ENCODE results near the gene IGSF3.

Gene IGSF3

GRCh38 chr1:116579259-116579875 is 88.2 kb downstream of the IGSF3 start:
- no peaks in the 10 kb centered on the region for H3K27me3 ChIP-seq (ENCODE audit: control insufficient read depth in 1 of 2, insufficient read depth in 2 of 2, low read length in 2 of 2)

GRCh38 chr1:116578581-116578980 is 89.0 kb downstream of the IGSF3 start:
- no peaks in the 10 kb centered on the region for H3K9me3 ChIP-seq (ENCODE audit: control insufficient read depth in 1 of 2, low read length in 2 of 2)
- no peak overlapping the region for H3K27ac ChIP-seq (ENCODE audit: low read depth, low read length)
- H3K27me3 ChIP-seq (ENCODE audit: control insufficient read depth in 1 of 2, insufficient read depth in 2 of 2, low read length in 2 of 2) = no peaks in the 10 kb centered on the region
- H3K4me1 ChIP-seq (ENCODE audit: control insufficient read depth in 1 of 2, insufficient read depth in 2 of 2, low read length in 2 of 2) = no peaks in the 10 kb centered on the region
- H3K4me3 ChIP-seq (ENCODE audit: low read depth in 1 of 2, low read length in 2 of 2) = no peak overlapping the region
- peaks cover 0 to 3% of the 10 kb centered on the region in 2 donors for H3K36me3 ChIP-seq (ENCODE audit: control insufficient read depth in 1 of 2, insufficient read depth in 2 of 2, low read length in 2 of 2)
- no peak overlapping the region for H3K9ac ChIP-seq (ENCODE audit: low read depth in 1 of 2, low read length in 2 of 2)

More at GRCh38 chr1:116579259-116579875, 88.2 kb downstream of the IGSF3 start:
- H3K9ac ChIP-seq (ENCODE audit: low read depth in 1 of 2, low read length in 2 of 2) = no peak overlapping the region
- H3K9me3 ChIP-seq (ENCODE audit: control insufficient read depth in 1 of 2, low read length in 2 of 2) = no peaks in the 10 kb centered on the region
- H3K36me3 ChIP-seq (ENCODE audit: control insufficient read depth in 1 of 2, insufficient read depth in 2 of 2, low read length in 2 of 2) = peaks cover 0 to 4% of the 10 kb centered on the region in 2 donors
- no peaks in the 10 kb centered on the region for H3K4me1 ChIP-seq (ENCODE audit: control insufficient read depth in 1 of 2, insufficient read depth in 2 of 2, low read length in 2 of 2)
- H3K27ac ChIP-seq (ENCODE audit: low read depth, low read length) = no peak overlapping the region
- no peak overlapping the region for H3K4me3 ChIP-seq (ENCODE audit: low read depth in 1 of 2, low read length in 2 of 2)

DNA sequence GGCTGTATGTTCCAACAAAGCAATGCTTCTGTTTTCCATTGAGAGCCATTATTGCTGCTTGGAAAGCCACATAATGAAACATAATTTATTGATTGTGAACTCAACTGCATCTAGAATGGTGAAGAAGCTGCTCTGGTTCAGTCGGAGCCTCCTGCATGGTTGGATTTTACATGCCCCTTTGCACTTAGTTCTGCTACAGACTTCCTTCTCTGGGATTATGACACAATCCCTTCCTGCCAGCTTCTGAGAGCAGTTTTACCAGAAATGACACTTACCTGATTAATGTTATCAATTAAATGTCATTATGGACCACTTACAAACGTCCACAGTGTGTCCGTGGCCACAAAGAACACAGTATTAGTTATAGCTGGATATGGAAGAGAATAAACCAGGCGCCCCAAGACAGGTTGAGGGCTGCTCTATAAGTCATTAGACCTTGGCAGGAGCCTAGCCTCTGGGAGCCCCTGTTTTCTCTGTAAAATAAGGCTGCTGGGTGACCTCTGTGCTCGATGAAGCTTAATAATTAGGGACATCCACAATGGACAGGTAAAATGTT is 89.7 kb downstream of the IGSF3 start:
- H3K4me3 ChIP-seq (ENCODE audit: low read depth in 1 of 2, low read length in 2 of 2) = no peak overlapping the region
- no peaks in the 10 kb centered on the region for H3K9me3 ChIP-seq (ENCODE audit: control insufficient read depth in 1 of 2, low read length in 2 of 2)
- H3K9ac ChIP-seq (ENCODE audit: low read depth in 1 of 2, low read length in 2 of 2) = no peak overlapping the region
- H3K27ac ChIP-seq (ENCODE audit: low read depth, low read length) = no peak overlapping the region
- no peaks in the 10 kb centered on the region for H3K4me1 ChIP-seq (ENCODE audit: control insufficient read depth in 1 of 2, insufficient read depth in 2 of 2, low read length in 2 of 2)
- no peaks in the 10 kb centered on the region for H3K27me3 ChIP-seq (ENCODE audit: control insufficient read depth in 1 of 2, insufficient read depth in 2 of 2, low read length in 2 of 2)
- H3K36me3 ChIP-seq (ENCODE audit: control insufficient read depth in 1 of 2, insufficient read depth in 2 of 2, low read length in 2 of 2) = peaks cover 0 to 3% of the 10 kb centered on the region in 2 donors

DNA sequence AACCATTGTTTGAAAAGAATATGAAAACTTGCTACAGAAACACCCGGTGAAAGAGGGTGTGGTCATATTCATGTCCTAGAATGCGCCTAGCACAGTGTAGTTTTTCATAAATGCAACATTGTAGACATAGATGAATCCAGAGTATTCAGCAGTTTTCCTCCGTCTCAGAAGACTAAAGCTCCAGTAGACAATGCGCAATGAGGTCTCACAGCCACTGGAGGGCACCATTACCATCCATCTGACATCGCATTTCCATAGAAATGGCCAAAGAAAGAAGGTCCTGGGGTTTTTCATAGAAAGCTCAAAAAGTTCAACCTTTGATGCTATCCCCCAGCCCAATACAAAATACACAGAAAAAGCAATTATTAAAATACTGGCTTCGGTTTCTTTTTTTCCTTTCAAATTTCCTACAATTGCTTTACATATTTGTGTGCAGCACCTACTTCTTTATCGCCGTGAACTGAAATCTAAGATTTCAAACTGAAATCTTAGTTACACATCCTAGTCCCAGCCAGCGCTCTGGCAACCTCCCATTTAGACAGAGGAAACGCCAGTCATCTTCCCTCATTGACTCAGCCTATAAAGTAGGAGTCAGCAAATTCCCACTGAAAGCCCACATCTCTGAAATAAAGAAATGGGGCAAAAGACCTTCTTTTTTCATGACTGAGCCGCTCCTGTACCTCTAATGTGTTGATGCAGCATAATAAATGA is 92.8 kb downstream of the IGSF3 start:
- Histone ChIP-seq H3K4me3 (ENCODE audit: low read depth in 1 of 2, low read length in 2 of 2) (no peak overlapping the region), H3K9ac (ENCODE audit: low read depth in 1 of 2, low read length in 2 of 2) (no peak overlapping the region), H3K4me1 (ENCODE audit: control insufficient read depth in 1 of 2, insufficient read depth in 2 of 2, low read length in 2 of 2) (peaks cover 15 to 19% of the 10 kb centered on the region in 2 donors), H3K27me3 (ENCODE audit: control insufficient read depth in 1 of 2, insufficient read depth in 2 of 2, low read length in 2 of 2) (no peaks in the 10 kb centered on the region), H3K9me3 (ENCODE audit: control insufficient read depth in 1 of 2, low read length in 2 of 2) (no peaks in the 10 kb centered on the region), H3K36me3 (ENCODE audit: control insufficient read depth in 1 of 2, insufficient read depth in 2 of 2, low read length in 2 of 2) (peaks cover 0 to 3% of the 10 kb centered on the region in 2 donors), H3K27ac (ENCODE audit: low read depth, low read length) (no peak overlapping the region)

- Histone ChIP-seq H3K27ac (ENCODE audit: low read depth, low read length) (no peak overlapping the region), H3K4me1 (ENCODE audit: control insufficient read depth in 1 of 2, insufficient read depth in 2 of 2, low read length in 2 of 2) (peaks cover 22 to 30% of the 10 kb centered on the region in 2 donors), H3K9me3 (ENCODE audit: control insufficient read depth in 1 of 2, low read length in 2 of 2) (no peaks in the 10 kb centered on the region)
These were observed 94.0 kb downstream of the IGSF3 start for GRCh38 chr1:116573431-116574095.

GRCh38 chr1:116572771-116573430 is 94.6 kb downstream of the IGSF3 start:
- Histone ChIP-seq H3K9ac (ENCODE audit: low read depth in 1 of 2, low read length in 2 of 2) (no peak overlapping the region), H3K9me3 (ENCODE audit: control insufficient read depth in 1 of 2, low read length in 2 of 2) (no peaks in the 10 kb centered on the region), H3K36me3 (ENCODE audit: control insufficient read depth in 1 of 2, insufficient read depth in 2 of 2, low read length in 2 of 2) (peaks cover 0 to 3% of the 10 kb centered on the region in 2 donors), H3K27ac (ENCODE audit: low read depth, low read length) (no peak overlapping the region), H3K27me3 (ENCODE audit: control insufficient read depth in 1 of 2, insufficient read depth in 2 of 2, low read length in 2 of 2) (no peaks in the 10 kb centered on the region), H3K4me3 (ENCODE audit: low read depth in 1 of 2, low read length in 2 of 2) (no peak overlapping the region), H3K4me1 (ENCODE audit: control insufficient read depth in 1 of 2, insufficient read depth in 2 of 2, low read length in 2 of 2) (peaks cover 25 to 34% of the 10 kb centered on the region in 2 donors)

More at GRCh38 chr1:116573431-116574095, 94.0 kb downstream of the IGSF3 start:
- H3K27me3 ChIP-seq (ENCODE audit: control insufficient read depth in 1 of 2, insufficient read depth in 2 of 2, low read length in 2 of 2) = no peaks in the 10 kb centered on the region
- H3K36me3 ChIP-seq (ENCODE audit: control insufficient read depth in 1 of 2, insufficient read depth in 2 of 2, low read length in 2 of 2) = peaks cover 0 to 3% of the 10 kb centered on the region in 2 donors
- H3K9ac ChIP-seq (ENCODE audit: low read depth in 1 of 2, low read length in 2 of 2) = no peak overlapping the region
- H3K4me3 ChIP-seq (ENCODE audit: low read depth in 1 of 2, low read length in 2 of 2) = no peak overlapping the region

GRCh38 chr1:116572099-116572498 is 95.4 kb downstream of the IGSF3 start:
- peak overlapping the region in 1 of 2 donors; percentile 73 for H3K9ac ChIP-seq (ENCODE audit: low read depth in 1 of 2, low read length in 2 of 2)
- H3K36me3 ChIP-seq (ENCODE audit: control insufficient read depth in 1 of 2, insufficient read depth in 2 of 2, low read length in 2 of 2) = peaks cover 0 to 2% of the 10 kb centered on the region in 2 donors
- no peak overlapping the region for H3K4me3 ChIP-seq (ENCODE audit: low read depth in 1 of 2, low read length in 2 of 2)
- H3K27ac ChIP-seq (ENCODE audit: low read depth, low read length) = no peak overlapping the region
- peaks cover 25 to 34% of the 10 kb centered on the region in 2 donors for H3K4me1 ChIP-seq (ENCODE audit: control insufficient read depth in 1 of 2, insufficient read depth in 2 of 2, low read length in 2 of 2)
- no peaks in the 10 kb centered on the region for H3K9me3 ChIP-seq (ENCODE audit: control insufficient read depth in 1 of 2, low read length in 2 of 2)
- no peaks in the 10 kb centered on the region for H3K27me3 ChIP-seq (ENCODE audit: control insufficient read depth in 1 of 2, insufficient read depth in 2 of 2, low read length in 2 of 2)

DNA sequence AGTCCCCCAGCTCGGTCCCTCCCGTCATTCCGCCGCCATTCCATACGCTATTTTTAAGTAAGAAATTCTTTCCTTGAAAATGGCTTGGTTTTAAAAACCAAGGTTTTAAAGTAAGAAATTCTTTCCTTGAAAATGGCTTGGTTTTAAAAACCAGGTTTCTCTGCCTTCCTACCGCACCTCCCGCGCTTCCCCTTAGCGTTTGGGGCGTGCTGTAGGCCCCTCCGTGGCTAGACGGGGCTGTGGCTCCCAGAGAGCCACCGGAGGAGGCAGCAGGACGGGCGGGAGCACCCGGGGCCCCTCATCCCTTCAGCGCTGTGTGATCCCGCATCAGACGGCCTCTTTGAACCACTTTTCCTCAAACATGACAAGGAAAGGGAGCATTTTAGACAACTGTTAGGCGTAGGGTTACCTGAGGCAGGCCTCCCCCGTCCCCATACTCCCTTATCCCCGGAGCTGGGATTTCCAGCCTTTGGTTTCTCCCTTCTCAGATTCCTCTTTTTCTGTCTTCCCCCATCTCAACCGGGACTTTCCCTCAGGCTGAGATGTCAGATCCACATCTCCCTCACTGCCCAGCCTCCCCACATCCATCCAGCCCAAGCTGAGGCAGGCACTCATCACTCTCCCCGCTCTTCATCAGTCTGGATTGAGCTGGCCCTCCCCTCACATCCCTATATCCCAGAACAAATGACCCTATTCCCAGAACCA is 96.2 kb downstream of the IGSF3 start:
- H3K9ac ChIP-seq (ENCODE audit: low read depth in 1 of 2, low read length in 2 of 2) = peak overlapping the region; percentile 73 to 93
- H3K4me1 ChIP-seq (ENCODE audit: control insufficient read depth in 1 of 2, insufficient read depth in 2 of 2, low read length in 2 of 2) = peaks cover 25 to 34% of the 10 kb centered on the region in 2 donors
- peak overlapping the region; percentile 73 to 82 for H3K4me3 ChIP-seq (ENCODE audit: low read depth in 1 of 2, low read length in 2 of 2)
- H3K27me3 ChIP-seq (ENCODE audit: control insufficient read depth in 1 of 2, insufficient read depth in 2 of 2, low read length in 2 of 2) = no peaks in the 10 kb centered on the region
- no peaks in the 10 kb centered on the region for H3K9me3 ChIP-seq (ENCODE audit: control insufficient read depth in 1 of 2, low read length in 2 of 2)
- H3K36me3 ChIP-seq (ENCODE audit: control insufficient read depth in 1 of 2, insufficient read depth in 2 of 2, low read length in 2 of 2) = no peaks in the 10 kb centered on the region
- peak overlapping the region; percentile 40 for H3K27ac ChIP-seq (ENCODE audit: low read depth, low read length)

GRCh38 chr1:116570358-116571214 is 96.9 kb downstream of the IGSF3 start, which contains the start of gene CD58:
TSS of gene CD58 (minus strand) at chr1:116571026. CDS start at chr1:116570972, 54 bp downstream.
- Histone ChIP-seq H3K4me3 (ENCODE audit: low read depth in 1 of 2, low read length in 2 of 2) (peak within 1 kb of the TSS; percentile 73 to 82), H3K27ac (ENCODE audit: low read depth, low read length) (peak within 1 kb of the TSS; percentile 91), H3K9me3 (ENCODE audit: control insufficient read depth in 1 of 2, low read length in 2 of 2) (no peaks in the 10 kb centered on the region), H3K36me3 (ENCODE audit: control insufficient read depth in 1 of 2, insufficient read depth in 2 of 2, low read length in 2 of 2) (no peaks in the 10 kb centered on the region), H3K27me3 (ENCODE audit: control insufficient read depth in 1 of 2, insufficient read depth in 2 of 2, low read length in 2 of 2) (no peaks in the 10 kb centered on the region), H3K4me1 (ENCODE audit: control insufficient read depth in 1 of 2, insufficient read depth in 2 of 2, low read length in 2 of 2) (peaks cover 25 to 34% of the 10 kb centered on the region in 2 donors), H3K9ac (ENCODE audit: low read depth in 1 of 2, low read length in 2 of 2) (peak within 1 kb of the TSS; percentile 86 to 93)

Measured in duodenal mucosa (tissue), 2 donors.